Choroid plexus epithelial cell (primary cell): ENCODE results near the gene SMCO4.
A peak's percentile ranks its signal among the peaks of the same experiment; 100 is the strongest.
"Not testable (repeated sequence)": the region's sequence is repeated elsewhere in the genome, so short reads cannot be mapped to it uniquely, and the experiment has no call there.

Experiments
- DNase-seq: peaks from one replicate; pipeline ENCODE4 v3.0.0-alpha.2; 2010; ENCODE audit warnings: low read depth
- H3K4me3 ChIP-seq: 2 replicates; pipeline ENCODE4 v1.5.1; 2011; ENCODE audit warnings: low read depth, mild to moderate bottlenecking, control low read depth, low read length, moderate library complexity
- TF ChIP-seq, protein P1 (sequence below): conservative IDR thresholded peaks from 2 replicates; pipeline ENCODE4 v1.5.1; 2011; ENCODE audit warnings: low read depth, mild to moderate bottlenecking, control low read depth, inconsistent platforms, low read length, moderate library complexity

SMCO4 gene

DNA sequence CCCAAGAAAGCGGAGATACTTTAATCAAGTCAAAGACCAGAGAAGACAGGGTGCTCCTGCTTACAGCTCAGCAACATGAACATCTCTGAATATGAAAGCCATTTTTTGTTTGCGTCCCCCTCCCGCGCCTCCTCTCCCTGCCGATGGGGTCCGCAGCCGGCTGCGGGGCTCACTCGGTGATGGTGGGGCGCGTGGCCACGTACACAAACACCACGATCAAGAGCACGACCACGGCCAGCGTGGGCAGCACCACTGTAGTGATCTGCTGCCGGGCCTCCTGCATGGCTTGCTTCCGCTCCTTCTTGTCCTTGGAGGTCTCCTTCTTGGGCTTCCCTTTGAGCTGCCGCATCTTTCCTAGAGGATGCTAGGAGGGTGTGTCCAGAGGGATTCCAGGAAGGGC is 64.3 kb downstream of the SMCO4 start:
- DNase-seq: no peak
- TF ChIP-seq, protein P1, sequence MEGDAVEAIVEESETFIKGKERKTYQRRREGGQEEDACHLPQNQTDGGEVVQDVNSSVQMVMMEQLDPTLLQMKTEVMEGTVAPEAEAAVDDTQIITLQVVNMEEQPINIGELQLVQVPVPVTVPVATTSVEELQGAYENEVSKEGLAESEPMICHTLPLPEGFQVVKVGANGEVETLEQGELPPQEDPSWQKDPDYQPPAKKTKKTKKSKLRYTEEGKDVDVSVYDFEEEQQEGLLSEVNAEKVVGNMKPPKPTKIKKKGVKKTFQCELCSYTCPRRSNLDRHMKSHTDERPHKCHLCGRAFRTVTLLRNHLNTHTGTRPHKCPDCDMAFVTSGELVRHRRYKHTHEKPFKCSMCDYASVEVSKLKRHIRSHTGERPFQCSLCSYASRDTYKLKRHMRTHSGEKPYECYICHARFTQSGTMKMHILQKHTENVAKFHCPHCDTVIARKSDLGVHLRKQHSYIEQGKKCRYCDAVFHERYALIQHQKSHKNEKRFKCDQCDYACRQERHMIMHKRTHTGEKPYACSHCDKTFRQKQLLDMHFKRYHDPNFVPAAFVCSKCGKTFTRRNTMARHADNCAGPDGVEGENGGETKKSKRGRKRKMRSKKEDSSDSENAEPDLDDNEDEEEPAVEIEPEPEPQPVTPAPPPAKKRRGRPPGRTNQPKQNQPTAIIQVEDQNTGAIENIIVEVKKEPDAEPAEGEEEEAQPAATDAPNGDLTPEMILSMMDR: no peak
- no peak overlapping the region for H3K4me3 ChIP-seq

DNA sequence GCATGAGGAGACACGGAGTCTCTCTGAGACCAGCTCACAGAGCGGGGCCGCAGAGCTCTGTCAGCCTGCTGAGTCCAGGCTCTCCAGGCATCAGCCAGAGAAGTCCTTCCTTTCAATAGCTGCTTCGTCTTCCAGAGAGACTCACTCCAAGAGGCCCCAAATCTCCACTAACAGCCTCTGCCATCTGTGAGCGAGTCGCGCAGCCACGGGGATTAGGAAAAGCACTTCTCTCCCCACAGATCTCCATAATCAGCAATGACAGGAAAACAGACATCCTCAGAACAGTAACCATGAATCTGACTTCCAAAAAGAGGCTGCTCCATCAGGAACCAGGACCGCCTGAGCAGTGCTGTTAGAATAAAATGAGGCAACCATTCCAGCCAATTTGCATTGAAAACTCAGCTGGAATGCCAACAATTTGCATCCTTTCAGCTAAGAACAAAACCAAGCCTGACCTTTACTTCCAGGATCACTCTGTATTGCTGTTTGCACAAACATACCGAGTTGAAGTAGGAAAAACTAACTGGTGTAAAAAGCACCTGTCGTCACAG is 65.4 kb downstream of the SMCO4 start:
- H3K4me3 ChIP-seq: no peak overlapping the region
- TF ChIP-seq, protein P1: no peak
- DNase-seq: peak; percentile 37

DNA sequence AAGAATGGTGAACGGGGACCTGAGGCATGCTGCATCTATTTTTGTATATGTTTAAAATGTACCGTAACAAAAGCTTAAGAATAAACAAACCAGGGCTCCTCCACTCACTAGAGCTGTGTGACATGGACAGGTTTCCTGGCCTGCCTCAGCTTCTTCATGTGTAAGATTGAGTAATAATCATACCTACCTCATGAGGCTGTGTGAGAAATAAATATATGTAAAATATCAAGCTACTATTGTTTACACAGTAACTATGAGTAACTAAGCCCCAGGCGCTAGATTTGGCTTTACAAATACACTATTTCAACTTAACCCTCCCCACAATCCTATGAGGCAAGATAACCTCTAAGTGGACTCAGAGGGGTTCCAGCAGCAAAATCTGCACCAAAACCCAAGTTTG is 66.4 kb downstream of the SMCO4 start:
- DNase-seq: peak; percentile 64
- H3K4me3 ChIP-seq: no peak overlapping the region
- TF ChIP-seq, protein P1: no peak

DNA sequence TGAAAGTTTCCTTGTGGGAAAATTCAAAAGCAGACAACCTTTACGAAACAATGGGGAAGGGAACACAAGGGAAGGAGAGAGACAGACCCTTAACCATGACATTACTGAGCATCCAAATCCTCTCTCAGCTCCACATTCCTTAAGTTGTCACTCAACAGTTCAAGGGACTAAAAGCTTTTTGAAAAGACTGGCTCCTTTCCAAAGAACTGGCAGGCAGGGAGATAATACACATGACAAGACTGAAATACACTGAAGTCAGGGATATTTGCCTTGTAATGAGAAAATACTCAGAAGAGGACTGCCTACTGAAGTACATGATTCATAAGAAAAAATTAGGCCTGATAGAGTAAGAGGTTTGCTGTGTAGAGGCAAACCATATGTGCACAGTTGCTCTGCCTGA is 69.1 kb downstream of the SMCO4 start:
- TF ChIP-seq, protein P1: no peak
- H3K4me3 ChIP-seq: no peak overlapping the region
- no peak for DNase-seq

DNA sequence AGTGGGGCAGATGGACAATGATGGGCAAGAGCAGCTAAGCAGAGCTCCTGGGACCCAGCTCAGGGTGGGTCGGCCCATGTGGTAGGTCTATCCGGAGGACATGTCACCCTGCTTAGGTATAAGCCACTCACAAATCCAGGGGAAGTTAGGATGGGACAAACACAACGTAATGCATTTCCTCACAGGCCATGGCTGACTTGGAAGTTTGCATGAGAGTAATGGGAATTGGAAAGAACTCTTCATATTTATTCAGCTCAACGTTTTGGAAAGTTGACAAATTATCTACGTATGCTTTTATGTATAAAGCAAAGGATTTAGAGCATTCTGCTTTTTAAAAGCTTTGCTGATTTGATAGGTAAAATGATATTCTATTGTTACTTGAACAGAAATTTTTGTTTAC is 74.9 kb downstream of the SMCO4 start:
- no peak overlapping the region for H3K4me3 ChIP-seq
- TF ChIP-seq, protein P1: no peak
- DNase-seq: no peak

DNA sequence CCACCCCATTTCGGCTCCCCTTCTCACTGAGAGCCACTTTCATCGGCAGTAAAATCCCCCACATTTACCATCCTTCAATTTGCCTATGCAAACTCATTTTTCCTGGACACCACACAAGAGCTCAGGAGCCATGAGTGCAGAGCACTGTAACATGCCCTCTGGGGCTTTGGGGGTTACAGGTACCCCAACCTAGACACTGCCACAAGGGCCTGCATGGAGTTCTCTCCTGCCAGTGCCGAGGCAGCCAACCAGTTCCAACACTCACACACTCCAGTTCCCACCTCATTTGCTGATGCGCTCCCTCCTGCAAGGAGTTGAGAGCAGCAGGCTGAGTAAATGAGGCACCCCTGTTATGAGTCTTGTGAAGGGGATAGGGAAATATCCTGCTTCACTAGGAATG is 76.1 kb downstream of the SMCO4 start:
- TF ChIP-seq, protein P1: no peak
- no peak for DNase-seq
- H3K4me3 ChIP-seq: no peak overlapping the region

DNA sequence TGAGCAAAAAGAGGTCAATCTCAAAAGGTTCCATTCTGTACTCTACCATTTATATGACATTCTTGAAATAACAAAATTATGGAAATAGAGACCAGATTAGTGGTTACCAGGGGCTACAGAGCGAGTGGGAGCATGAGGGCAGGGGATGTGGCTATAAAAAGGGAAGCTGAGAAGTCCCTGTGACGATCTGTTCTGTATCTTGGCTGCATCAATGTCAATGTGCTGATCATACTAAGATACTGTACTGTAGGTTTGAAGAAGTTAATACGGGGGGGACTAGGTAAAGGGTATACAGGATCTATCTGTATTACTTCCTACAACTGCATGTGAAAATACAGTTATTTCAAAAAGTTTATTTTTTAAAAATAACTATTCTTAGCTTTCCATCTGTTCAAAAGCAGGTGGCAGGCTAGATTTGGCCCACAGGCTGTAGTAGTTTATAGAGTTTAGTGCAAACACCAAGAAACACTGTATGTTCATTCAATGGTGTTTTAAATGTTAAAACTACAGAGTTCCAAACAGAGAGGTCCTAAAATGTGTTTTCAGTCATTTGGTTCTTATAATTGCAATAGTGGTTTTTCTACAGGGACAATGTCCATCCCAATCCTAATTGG is 78.2 kb downstream of the SMCO4 start:
- no peak overlapping the region for H3K4me3 ChIP-seq
- TF ChIP-seq, protein P1: no peak
- no peak for DNase-seq

DNA sequence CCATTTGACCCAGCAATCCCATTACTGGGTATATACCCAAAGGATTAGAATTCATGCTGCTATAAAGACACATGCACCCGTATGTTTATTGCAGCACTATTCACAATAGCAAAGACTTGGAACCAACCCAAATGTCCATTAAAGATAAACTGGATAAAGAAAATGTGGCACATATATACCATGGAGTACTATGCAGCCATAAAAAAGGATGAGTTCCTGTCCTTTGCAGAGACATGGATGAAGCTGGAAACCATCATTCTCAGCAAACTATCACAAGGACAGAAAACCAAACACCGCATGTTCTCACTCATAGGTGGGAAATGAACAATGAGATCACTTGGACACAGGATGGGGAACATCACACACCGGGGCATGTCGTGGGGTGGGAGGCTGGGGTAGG is 79.5 kb downstream of the SMCO4 start:
- DNase-seq, H3K4me3 ChIP-seq: not testable (repeated sequence)
